ENCODE results near the gene CD300C.

- TF ChIP-seq CTCF (IDR thresholded peaks at IDR 0.05; ENCODE audit: low read length) (no peak), EZH2 (optimal IDR thresholded peaks at IDR 0.05; ENCODE audit: low read depth, low read length) (no peak)
These were observed 6.1 kb upstream of the CD300C start for GRCh38 chr17:74552037-74552436.

All from MM.1S (cell line).